H4 (cell line): ENCODE measurements around the gene MRAP2. TPM values are rescaled to one million over a fixed set of nuclear protein-coding genes. Genes with fewer than 3 reads are reported as not detected.
"Not testable (repeated sequence)": the region's sequence is repeated elsewhere in the genome, so short reads cannot be mapped to it uniquely, and the experiment has no call there.

Source experiments
- DNase-seq: peaks from one replicate; pipeline ENCODE4 v3.0.0-alpha.2; 2015; ENCODE audit warnings: low spot score
- total RNA-seq: library from RNA; depleted of rRNA; stranded (reverse); fragments of >200 nt; shearing (Covaris generic); gene quantifications from 2 replicates; pipeline ENCODE4 v1.2.3, GENCODE V29; 2014; rRNA removed

MRAP2 gene
- total RNA-seq, 1 experiment from 2014 or later: not detected

DNA sequence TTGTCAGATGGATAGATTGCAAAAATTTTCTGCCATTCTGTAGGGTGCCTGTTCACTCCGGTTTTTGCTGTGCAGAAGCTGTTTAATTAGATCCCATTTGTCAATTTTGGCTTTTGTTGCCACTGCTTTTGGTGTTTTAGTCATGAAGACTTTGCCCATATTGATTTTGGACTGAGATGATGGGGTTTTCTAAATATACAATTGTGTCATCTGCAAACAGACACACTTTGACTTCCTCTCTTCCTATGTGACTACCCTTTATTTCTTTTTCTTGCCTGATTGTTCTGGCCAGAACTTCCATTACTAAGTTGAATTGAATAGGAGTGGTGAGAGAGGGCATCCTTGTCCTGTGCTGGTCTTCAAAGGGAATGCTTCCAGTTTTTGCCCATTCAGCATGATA is 96.0 kb downstream of the MRAP2 start:
- not testable (repeated sequence) for DNase-seq

DNA sequence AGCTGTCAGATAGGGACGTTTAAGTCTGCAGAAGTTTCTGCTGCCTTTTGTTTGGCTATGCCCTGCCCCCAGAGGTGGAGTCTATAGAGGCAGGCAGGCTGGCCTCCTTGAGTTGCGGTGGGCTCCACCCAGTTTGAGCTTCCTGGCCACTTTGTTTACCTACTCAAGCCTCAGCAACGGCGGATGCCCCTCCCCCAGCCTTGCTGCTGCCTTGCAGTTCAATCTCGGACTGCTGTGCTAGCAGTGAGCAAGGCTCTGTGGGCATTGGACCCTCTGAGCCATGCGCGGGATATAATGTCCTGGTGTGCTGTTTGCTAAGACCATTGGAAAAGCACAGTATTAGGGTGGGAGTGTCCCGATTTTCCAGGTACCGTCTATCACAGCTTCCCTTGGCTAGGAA is 99.8 kb downstream of the MRAP2 start:
- DNase-seq: not testable (repeated sequence)

DNA sequence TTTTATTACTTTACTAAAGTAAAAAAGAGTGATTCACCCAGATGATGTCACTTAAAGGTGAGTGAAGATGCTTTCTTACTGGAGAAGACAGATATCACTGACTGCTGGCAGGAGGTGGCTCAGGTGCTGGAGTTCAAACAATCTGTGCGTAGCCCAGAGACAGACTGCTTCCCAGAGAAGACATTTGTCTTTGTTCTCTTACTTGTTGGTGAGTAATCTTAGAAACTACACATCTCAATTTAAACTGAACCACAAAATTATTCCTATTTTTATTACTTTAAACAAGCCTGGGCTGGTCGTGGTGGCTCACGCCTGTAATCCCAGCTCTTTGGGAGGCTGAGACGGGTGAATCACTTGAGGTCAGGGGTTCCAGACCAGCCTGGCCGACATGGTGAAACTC is 101.7 kb downstream of the MRAP2 start:
- DNase-seq: no peak

DNA sequence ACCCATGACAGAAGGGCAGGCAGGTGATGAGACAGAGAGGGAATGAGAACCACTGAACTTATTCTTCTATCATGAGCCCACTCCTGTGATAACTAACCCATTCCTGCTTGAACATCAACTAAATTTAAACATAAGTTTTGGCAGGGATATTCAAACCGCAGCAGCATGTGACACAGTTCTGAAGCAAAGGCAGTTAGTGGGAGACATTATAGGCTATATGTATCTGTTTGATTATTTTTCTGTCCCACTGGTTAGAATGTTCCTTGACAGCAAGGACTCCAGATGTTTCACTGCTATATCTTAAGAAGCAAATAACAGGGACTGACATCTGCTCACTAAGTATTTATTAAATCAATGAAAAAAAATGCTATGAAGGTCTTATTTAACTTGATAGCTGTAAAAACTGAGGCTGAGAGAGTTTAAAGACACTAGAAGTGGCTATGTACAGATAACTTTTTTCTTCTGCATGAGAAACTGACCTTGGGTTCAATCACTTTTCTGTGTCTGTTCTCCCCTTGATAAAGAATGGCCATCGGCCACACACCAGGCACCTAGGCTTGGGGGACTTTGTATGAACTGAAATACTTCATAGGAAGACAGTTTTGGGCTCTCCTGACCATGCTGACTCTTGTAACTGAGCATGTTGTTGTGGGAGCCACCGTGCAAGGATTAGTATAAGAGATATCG is 102.9 kb downstream of the MRAP2 start:
- DNase-seq: no peak

DNA sequence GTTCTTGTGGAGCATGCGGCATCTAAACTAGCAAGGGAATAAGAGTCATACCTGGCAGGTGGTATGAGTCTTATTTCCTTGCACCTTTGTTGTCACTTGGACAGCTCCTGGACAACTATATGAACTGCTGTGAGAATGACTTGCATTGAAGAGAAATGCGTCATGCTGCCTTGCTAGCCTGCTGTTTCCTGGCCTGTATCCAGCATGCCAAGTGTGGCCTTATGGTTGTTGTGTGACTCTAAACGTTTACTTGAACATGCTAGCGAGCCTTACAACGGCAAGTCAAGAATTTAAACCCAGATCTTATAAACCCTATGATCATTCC is 103.4 kb downstream of the MRAP2 start:
- DNase-seq: no peak

DNA sequence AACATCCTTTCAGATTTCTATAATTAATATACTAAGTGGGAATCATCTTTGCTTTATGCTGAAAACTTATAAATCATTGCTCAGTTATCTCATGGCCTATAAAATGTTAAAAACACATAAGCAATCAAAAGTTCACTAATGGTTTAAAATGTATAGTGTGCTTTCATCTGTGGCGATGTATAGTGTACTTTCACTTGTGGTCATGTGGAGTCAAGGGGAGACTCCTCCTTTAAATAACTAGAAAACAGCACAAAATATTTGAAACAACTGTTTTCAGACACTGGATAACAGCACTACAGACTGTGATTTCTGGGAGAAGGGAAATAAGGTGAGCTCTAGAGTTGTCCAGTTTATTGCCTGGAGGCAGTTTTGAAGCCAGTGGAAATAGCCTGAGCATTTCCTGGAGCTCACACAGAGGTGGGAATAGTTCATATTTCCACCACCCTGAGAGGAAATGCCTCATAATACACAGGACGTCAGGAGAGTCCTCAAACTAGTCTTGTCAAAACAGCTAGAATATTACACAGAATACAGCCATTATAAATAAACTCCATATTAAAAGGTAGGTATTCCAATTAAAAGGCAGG is 104.5 kb downstream of the MRAP2 start:
- no peak for DNase-seq

DNA sequence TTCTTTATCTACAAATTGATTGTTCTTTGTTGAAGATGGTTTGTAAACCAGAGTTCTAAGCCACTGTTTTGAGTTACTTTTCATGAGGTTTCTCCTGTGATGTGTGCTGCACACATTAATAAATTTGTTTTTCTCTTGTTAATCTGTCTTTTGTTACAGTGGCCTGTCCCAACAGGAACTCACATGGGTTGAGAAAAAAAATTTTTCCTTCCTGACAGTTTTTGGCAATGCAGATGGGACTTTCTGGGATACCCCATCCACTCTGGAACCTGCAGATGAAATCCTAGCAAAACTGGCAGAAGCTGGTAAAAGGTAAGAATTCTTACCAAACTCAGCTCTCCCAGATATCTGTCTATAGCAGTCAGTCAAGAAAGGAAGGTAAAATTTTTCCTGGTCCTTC is 105.7 kb downstream of the MRAP2 start:
- DNase-seq: no peak

Other genes starting within 250 kb of the MRAP2 start
- not detected in 2 replicates for gene RIPPLY2, start 180.4 kb upstream of the MRAP2 start, total RNA-seq
- 13.9 and 24.6 TPM in 2 replicates for gene CYB5R4, start 174.1 kb upstream of the MRAP2 start, total RNA-seq
- 3.3 and 5.5 TPM in 2 replicates for gene CEP162, start 193.9 kb downstream of the MRAP2 start, total RNA-seq